HG02798 (cell line): Measurements from ENCODE around the gene GPC6.

ENCODE experiments used
- ATAC-seq: cut with Tn5 transposase; IDR thresholded peaks from one replicate; pipeline ENCODE4 v1.9.1; 2021; ENCODE audit warnings: mild to moderate bottlenecking; ENCODE audit not compliant: unreplicated experiment, poor library complexity

Gene GPC6

DNA sequence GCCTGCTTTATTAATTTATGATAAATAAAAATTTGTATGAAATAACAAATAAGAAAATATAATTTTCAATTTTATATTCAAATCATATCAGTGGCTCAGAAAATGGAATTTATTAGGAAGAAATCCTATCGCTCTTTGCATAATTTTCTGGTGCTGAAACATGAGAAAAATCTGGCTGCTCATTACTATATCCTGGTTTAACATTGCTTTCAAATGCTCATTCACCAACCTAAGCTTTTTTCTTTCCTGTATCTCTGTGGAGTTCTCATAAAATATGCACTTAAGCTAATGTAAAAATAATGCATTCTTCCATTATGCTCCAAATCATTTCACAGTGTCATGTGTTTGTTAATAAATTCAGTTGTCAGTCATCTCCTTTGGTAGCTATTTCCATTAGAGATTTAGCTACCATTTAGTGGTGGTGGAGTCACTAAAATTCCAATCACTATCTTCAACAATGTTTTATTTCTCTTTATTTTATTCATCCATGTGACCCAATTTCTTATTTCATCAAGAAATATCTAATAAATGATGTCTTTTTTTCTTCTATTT lies 754.9 kb downstream of the GPC6 start:
- ATAC-seq, result no peak

DNA sequence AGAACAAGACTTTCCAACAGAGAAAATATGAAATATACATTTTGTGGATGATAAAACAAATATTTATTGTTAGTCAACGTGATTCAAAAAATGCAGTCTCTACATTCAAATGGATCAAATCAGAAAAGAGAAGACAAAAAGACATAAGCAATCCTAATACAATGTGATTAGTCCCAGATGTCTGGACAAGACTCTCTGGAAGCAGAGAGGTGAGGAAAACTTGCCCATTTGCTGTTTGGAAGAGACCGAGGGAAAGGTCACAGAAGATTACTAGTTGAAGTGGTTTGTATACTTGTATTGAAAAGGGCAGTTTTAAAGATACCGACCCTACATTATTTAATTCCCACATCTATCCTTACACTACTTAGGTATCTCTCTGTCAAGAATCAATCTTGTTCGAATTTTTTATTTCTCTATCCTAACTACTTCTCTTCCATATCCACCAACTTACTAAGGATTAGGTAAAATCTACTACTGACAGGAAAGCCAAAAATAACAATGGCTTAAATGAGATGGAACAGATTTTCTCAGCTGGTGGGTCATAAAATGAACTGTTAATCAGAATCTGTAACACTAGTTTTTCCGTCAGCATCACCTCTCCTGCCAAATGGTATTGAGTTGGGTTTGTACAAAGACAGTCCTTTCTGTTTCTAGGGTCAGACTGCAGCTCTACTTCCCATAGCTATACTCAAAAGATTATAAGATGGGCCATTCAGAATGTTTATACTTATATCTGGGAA lies 755.7 kb downstream of the GPC6 start:
- ATAC-seq, result no peak

DNA sequence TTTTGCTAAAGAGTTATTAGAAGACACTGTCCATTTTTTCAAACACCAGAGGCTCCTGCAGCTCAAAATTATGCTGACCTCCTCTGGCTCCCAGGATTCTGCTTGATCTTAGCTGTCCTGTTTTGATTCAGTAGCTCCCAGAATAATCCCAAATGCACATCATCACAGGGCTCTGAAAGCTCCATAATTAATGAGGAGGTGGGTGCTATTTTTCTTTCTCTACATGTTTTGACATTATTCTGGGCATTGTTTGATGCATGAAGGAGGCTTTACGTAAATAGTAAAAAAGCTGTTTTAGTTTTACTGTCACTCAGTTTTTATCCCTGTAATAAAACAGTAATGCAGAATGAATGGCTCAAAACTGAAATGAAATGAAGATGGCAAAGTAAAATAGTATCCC lies 757.4 kb downstream of the GPC6 start:
- ATAC-seq, result no peak

DNA sequence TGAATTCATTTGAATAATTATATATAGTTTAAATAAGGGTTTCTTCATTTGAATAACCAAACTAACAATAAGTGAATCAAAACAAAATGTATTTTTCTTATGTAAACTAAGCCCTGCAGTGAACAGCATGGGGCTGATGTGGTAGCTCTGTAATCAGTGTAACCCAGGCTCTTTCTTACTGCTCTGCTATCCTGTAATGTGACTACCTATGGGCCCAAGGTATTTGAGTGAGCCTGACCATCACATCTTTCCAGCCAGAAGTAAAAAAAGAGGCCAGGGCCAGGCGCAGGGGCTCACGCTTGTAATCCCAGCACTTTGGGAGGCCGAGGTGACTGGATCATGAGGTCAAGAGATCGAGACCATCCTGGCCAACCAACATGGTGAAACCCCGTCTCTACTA lies 758.3 kb downstream of the GPC6 start:
- ATAC-seq, result no peak

DNA sequence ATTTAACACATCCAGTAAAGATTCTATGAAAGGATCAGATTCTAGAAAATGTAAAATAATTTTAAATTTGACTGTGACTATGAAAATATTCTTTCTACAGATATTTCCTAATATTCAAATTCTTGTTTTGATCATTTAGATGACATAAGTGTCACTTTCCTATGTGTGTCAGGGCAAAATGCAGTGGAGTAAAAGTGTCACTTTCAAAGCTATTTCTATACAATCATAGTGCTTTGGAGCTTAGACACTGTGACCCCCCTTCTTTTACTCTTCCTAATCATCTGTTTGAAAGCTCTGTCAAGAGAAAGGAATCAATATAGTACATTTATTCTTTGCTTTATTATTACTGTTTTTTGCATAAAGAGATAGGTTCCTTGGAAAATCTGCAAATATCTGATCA lies 760.9 kb downstream of the GPC6 start:
- ATAC-seq, result no peak

DNA sequence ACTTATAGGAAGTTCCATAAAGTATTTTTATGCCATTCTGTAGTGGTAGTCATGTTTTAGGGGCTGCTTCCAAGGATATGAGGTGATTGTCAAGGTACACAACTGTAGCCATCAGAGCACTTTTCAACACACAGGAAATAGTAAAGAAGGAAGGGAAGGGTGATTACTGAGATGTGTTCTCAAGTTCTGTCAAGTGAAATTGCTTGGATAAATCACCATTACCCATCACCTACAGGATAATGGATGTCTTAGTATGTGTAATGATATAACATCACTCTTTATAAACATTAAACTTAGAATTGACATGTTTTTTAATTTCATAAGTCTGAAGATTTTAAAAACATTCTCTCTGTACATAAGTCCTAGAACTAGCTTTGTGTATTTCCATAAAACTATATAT lies 765.0 kb downstream of the GPC6 start:
- no peak for ATAC-seq

DNA sequence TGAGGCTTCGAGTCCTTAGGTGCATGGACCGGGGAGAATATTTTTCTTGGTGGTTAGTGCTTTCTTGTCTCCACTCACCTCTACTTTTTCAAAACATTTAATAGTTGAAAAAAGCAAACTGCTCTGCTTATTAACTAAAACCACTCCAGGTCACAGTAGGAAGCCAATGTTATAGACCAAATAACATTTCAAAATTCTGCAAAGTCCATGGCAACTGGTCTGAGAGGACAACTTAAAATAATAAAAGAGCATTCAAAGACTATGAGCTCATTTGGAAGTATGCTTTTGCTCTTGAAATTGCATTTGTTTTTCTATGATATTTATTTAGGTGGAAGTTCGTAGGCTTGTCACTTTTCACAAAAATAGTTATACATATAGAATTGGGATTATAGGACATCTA lies 769.9 kb downstream of the GPC6 start:
- ATAC-seq, result no peak

DNA sequence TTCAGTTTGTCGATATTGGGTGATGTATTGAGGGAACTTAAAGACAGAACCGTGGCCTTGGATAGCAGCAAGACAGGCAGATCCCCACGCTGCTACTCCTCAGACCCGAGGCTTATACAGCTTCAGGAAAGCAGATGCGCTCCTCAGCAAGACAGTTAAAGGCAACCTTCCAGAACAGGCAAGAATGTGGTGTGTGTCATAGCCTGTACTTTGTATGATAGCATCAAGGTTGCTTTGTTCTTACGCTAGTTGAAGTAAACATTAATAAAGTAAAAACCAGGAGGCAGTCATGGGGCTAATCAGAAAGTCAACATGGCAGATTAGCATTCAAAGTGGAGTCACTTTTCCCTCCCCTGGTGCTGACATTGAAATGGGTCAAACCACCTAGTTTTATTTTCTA lies 779.7 kb downstream of the GPC6 start:
- no peak for ATAC-seq

DNA sequence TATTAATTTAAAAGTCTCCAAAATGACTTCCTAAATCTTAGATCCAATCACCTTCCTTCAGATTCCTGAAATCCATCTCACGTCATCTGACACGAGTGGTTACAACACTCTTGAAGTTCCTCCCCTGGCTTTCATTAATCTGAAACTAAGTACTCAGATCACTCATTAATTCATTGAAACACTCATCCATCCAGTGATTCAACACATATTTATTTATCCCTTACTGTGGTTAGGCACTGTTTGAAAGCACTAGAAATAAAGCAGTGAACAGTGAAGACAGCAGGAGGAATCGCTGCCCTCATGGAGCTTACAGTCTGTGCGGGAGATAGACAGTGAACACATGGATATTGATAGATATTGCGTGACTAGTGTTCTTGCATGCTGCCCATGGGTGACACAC lies 780.5 kb downstream of the GPC6 start:
- no peak for ATAC-seq

DNA sequence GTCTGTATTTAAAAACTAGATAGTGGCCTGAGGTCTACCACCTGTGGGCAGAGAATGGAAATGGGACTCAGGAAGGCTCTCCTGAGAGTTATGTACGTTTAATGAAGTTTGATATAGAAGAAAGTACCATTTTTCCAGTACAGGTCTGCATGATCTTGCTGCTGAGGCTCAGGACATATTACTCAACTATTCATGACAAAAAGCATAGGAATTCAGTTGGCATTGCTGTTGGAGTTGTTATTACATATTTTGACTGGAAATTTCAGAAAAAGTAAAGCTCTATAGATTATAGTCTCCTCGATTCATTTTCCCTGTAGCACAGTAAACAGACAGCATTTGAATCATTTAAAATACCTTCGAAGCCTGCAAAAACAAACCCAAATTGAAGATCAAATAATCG lies 783.1 kb downstream of the GPC6 start:
- no peak for ATAC-seq

DNA sequence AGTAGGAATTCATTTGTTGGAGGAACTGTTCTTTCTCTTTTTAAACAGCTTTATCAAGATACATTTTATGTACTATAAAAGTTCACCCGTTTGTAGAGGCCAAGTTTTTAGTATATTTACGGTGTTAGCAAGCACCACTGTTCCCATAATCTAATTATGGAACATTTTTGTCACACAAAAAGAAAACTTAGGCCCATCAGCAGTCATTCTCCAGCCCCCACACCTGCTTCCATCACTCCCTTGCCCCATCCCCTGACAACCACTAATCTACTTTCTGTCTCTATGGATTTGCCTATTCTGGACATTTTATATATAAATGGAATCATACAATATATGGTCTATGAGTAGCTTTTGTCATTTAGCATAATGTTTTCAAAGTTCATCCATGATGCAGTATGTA lies 787.9 kb downstream of the GPC6 start:
- no peak for ATAC-seq

DNA sequence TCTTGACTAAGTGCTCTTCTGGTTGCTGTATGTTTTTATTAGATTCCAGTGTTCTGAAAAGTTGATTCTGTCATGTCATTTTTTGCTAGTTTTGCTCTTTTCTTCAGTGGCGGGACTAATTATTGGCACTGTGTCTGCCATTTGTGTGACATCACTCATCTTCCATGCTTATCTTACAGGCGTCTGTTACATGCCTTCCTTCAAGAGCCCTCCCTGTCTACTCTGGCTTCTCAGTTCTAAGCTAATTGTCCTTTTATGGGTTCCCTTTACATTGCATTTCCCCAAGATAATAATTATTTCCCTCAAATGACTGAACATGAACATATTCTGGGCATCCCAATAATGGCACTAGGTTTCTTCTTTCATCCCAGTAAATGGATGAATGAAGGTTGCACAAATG lies 793.8 kb downstream of the GPC6 start:
- no peak for ATAC-seq

DNA sequence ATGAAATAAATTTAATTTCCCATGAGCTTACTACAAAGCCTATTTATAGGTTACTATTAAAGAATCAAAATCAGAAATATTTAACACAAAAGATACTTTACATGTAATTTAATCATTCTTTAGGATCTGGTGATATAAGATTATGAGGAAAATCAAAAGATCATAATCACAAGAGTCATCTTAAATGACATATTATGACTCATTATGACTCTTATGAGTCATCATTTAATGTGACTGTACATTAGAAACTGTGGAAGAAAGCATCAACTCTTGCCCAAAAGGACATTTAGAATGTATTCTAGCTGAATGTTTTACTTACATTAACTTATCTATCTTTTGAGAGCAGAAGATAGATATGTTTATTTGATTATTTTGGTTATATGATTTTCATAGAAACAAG lies 794.2 kb downstream of the GPC6 start:
- no peak for ATAC-seq

DNA sequence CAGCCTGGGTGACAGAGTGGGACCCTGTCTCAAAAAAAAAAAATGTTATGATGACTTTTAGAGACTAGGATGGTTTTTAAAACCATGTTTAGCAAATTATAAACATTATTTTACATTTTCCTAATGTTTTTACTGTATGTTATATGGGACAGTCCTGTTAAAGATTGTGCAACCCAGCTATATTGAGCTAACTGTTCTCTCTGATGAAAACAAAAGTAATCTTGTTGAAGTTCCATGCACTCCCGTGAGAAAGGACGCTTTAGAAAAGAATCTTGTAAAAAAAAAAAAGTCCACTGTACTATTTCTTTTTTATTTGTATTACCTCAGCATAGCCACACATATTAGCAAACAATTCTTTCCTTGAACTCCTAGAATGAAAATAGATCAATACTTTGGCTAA lies 801.6 kb downstream of the GPC6 start:
- no peak for ATAC-seq

DNA sequence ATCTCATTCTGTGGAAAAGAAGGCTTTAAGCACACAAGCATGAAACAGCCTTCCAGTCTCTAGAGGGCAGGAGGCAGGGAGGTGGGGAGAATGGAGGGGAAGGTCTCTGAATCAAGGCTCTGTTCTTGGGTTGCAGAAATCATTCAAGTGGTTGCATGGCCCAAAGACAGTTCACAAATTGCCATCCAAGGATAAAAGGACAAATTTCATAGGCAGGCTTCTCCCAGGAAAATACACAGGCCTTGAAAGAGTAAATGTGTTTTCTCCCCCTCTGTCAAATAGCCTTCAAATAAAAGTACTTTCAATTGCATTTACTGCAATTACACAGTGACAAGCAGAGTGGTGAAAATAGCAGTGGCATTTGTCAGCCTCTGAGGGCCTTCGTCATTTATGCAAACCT lies 802.0 kb downstream of the GPC6 start:
- no peak for ATAC-seq

DNA sequence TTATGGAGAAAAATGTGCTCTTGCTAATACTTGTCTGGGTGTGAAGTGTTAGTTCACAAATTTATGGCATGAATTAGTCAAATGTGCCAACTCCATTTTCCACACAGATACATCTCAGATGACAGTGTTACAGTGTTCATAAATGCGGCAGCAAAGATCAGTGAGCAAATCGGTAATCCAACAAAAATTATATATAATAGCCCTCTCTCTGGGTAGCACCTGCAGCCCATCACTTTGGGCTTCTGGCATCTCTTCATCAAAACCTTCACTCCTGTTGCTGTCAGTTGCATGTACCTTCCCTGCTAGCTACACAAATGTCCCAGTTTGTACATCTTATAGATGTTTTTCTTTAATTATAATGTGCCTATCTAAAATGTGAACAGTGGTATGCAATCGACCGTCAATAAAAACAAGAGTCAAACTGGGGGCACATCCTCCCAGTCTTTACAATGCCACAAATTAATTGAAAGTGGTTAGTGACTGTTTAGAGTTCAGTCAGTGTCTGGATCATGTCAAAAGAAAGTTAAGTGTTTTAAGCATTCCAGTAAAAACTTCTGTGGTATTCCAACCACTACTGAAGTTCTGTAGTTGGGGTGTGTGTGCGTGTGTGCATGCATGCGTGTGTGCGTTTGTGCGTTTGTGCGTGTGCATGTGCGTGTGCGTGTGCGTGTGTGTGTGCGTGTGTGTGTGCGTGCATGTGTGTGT lies 804.0 kb downstream of the GPC6 start:
- no peak for ATAC-seq

DNA sequence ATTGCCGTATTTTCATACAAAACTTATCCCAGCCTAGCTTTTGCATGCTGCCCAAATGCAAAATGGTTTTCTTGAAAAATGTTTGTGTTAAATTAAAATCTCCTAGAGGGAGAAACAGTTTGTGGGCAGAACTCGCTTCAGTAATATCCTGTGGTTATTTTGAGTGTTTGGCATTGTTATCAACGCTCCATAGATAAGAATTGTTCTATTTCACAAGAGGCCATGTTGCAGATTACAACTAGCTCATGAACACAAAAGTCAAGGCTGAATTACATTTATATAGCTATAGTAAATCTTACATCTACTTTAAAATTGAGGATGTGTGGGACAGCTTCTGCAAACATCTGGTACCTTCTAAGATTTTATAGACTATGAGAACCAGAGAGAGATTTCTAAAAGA lies 805.0 kb downstream of the GPC6 start:
- no peak for ATAC-seq

DNA sequence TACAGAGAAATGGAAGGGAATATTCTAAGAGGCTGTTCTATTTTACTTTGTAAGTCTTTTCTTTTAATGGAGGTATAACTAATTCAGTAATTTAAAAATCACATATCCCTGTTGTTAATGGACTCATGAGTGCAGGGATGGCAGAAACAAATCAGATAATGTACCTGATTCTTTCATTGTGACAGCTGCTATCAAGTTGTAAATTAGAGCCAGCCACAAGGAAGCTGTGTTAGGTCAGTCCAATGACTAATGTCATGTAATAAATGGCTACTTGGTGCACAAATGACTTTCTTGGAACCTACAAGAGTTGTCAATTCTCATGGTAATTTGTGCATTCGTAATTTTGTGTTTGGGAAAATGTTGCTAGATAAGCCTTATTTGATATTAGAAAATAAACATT lies 806.5 kb downstream of the GPC6 start:
- ATAC-seq, result no peak

DNA sequence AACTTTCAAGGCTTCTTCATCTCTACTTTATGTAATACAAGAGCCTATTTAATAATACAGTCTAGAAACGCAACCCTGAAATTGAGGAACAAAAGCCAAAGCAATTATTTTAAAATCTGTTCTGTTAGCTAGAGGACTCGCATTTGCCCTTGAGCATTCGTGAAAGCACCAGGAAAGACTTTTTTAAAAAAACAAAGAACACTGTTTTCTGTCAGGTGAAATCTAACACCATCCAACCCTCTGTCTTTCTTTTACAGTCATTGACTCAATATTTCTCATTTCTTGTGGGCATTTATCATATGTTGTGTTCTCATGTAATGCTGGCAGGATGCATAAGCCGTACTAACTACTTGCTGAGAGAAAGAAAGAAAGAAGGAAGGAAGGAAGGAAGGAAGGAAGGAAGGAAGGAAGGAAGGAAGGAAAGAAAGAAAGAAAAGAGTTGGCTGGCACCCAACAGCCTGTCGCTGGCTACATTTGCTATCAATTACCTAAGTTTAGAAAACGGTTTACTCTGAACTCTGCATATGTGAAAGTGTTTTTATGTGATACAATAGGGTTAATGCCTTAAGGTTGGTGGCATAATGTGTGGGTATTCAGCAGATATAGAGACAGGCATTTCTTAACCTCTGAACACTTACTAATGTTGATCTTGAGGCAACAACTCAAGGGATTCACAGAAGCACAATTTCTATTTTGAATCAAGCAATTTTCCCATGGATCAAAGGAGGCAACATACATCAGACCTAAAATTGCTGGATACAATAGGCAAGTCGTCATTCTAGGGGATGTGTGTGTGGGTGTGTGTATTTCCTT lies 807.4 kb downstream of the GPC6 start:
- no peak for ATAC-seq

DNA sequence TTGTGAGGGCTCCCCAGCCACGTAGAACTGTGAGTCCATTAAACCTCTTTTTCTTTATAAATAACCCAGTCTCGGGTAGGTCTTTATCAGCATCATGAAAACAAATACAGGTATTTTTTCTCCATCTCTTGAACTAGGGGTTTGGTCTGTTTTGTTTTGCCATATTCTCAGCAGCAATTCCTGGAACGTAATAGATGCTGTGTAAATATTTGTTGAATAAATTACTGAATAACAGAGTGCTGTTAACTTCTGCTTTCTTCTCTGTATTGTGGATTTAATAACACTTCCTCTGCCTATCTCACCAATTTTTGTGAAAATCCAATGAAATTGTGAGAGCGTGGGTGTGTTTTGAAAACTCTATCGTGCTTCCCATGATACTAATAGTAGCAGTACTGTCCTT lies 823.4 kb downstream of the GPC6 start:
- ATAC-seq, result no peak

DNA sequence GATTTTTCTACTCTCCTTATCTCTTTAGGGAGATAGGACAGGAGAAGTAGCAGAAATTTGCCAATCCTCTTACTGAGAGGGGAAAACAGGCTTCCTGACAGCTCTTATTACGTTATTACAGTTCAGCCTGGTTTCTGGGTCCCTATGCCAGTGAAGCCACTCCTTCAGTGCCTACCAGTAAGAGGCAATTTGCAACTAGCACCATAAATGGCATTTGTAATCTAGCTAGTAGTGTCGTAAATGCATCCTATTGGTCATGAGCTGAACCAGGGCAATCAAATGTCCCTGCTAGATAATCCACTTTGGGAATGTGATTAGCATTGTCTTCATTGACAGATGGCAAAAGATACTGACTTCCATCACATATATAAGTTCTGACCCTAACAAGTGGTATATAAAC lies 824.1 kb downstream of the GPC6 start:
- no peak for ATAC-seq
